ENCODE data around the gene KLHL35. TPM values are rescaled to one million over a fixed set of nuclear protein-coding genes. Genes with fewer than 3 reads are reported as not detected.

Gene KLHL35
- polyA plus RNA-seq, 3 donors: 0.33 to 0.45 TPM; not detected in 1

GRCh38 chr11:75421902-75422247, 11.1 kb downstream of the KLHL35 start:
- peaks cover 0 to 5% (median 5%) of the 10 kb centered on the region in 3 donors for H3K27me3 Mint-ChIP-seq (ENCODE audit: low read depth in 3 of 3)
- no peak for TF ChIP-seq CTCF (IDR thresholded peaks at IDR 0.05)

GRCh38 chr11:75421035-75421602, 11.9 kb downstream of the KLHL35 start:
- Histone ChIP-seq H3K79me2 (ENCODE audit: insufficient read depth, low read length) (no peaks in the 10 kb centered on the region), H3K36me3 (replicated peaks in 1 of 2; ENCODE audit: control insufficient read depth in 1 of 2, insufficient read depth in 2 of 2, low read length in 2 of 2) (peaks cover 0 to 32% of the 10 kb centered on the region in 2 donors), H3K4me2 (replicated peaks; ENCODE audit: extremely low read depth, low read length, poor library complexity, severe bottlenecking) (no peak overlapping the region), H3K27ac (ENCODE audit: low read depth in 1 of 2, low read length in 2 of 2) (no peak overlapping the region), H4K20me1 (ENCODE audit: insufficient read depth, low read length) (no peaks in the 10 kb centered on the region), H3K4me3 (replicated peaks in 1 of 3; ENCODE audit: low read depth in 2 of 3, low read length in 3 of 3) (no peak overlapping the region), H2AFZ (ENCODE audit: insufficient read depth, low read depth, low read length, poor library complexity, severe bottlenecking) (no peak overlapping the region), H3K4me1 (ENCODE audit: control insufficient read depth in 1 of 2, insufficient read depth in 2 of 2, low read length in 2 of 2) (no peaks in the 10 kb centered on the region), H3K9ac (ENCODE audit: insufficient read depth, low read length, poor library complexity, severe bottlenecking) (no peak overlapping the region), H3K27me3 (ENCODE audit: control insufficient read depth in 2 of 2, insufficient read depth in 2 of 2, low read length in 2 of 2) (no peaks in the 10 kb centered on the region), H3K9me3 (replicated peaks in 1 of 2; ENCODE audit: control insufficient read depth in 1 of 2, insufficient read depth in 1 of 2, low read length in 2 of 2) (no peaks in the 10 kb centered on the region)
- no peak for DNase-seq
- no peaks in the 10 kb centered on the region for H3K4me1 Mint-ChIP-seq
- H3K36me3 Mint-ChIP-seq: peaks cover 23 to 29% of the 10 kb centered on the region in 2 donors
- H3K27ac Mint-ChIP-seq: no peak overlapping the region
- TF ChIP-seq CTCF (IDR thresholded peaks at IDR 0.05): no peak
- WGBS (ENCODE audit: insufficient coverage): 97% methylated on average over 8 of the region's 11 CpGs
- no peaks in the 10 kb centered on the region for H3K27me3 Mint-ChIP-seq (ENCODE audit: low read depth in 3 of 3)
- intact Hi-C loops (cut with micrococcal nuclease): no loop called here
- H3K4me3 Mint-ChIP-seq: no peak overlapping the region
- H3K9me3 Mint-ChIP-seq: no peaks in the 10 kb centered on the region

More at GRCh38 chr11:75421902-75422247, 11.1 kb downstream of the KLHL35 start:
- Mint-ChIP-seq H3K36me3 (peaks cover 19 to 24% of the 10 kb centered on the region in 2 donors), H3K9me3 (no peaks in the 10 kb centered on the region), H3K27ac (no peak overlapping the region), H3K4me1 (no peaks in the 10 kb centered on the region), H3K4me3 (no peak overlapping the region)
- Histone ChIP-seq H3K27me3 (ENCODE audit: control insufficient read depth in 2 of 2, insufficient read depth in 2 of 2, low read length in 2 of 2) (peaks cover 0 to 5% of the 10 kb centered on the region in 2 donors), H3K4me1 (ENCODE audit: control insufficient read depth in 1 of 2, insufficient read depth in 2 of 2, low read length in 2 of 2) (no peaks in the 10 kb centered on the region), H3K27ac (ENCODE audit: low read depth in 1 of 2, low read length in 2 of 2) (no peak overlapping the region), H3K4me3 (replicated peaks in 1 of 3; ENCODE audit: low read depth in 2 of 3, low read length in 3 of 3) (no peak overlapping the region), H2AFZ (ENCODE audit: insufficient read depth, low read depth, low read length, poor library complexity, severe bottlenecking) (no peak overlapping the region), H3K9me3 (replicated peaks in 1 of 2; ENCODE audit: control insufficient read depth in 1 of 2, insufficient read depth in 1 of 2, low read length in 2 of 2) (no peaks in the 10 kb centered on the region), H3K9ac (ENCODE audit: insufficient read depth, low read length, poor library complexity, severe bottlenecking) (no peak overlapping the region), H4K20me1 (ENCODE audit: insufficient read depth, low read length) (no peaks in the 10 kb centered on the region), H3K4me2 (replicated peaks; ENCODE audit: extremely low read depth, low read length, poor library complexity, severe bottlenecking) (no peak overlapping the region), H3K36me3 (replicated peaks in 1 of 2; ENCODE audit: control insufficient read depth in 1 of 2, insufficient read depth in 2 of 2, low read length in 2 of 2) (peaks cover 0 to 28% of the 10 kb centered on the region in 2 donors), H3K79me2 (ENCODE audit: insufficient read depth, low read length) (no peaks in the 10 kb centered on the region)
- no peak for DNase-seq
- intact Hi-C loops (cut with micrococcal nuclease): no loop called here
- WGBS (ENCODE audit: insufficient coverage): no CpG with 5 or more reads among the region's 2 CpGs

Measured in CD14-positive monocyte (primary cell).